Natural killer cell (primary cell): Measurements from ENCODE around the gene TSEN54. TPM values are rescaled to one million over a fixed set of nuclear protein-coding genes. Genes with fewer than 3 reads are reported as not detected.

Experiments used
- ATAC-seq, 3 donors: fragments of 150-1000 bp in 2 of 3; fragments of 200-7000 bp in 1 of 3; cut with Tn5 transposase; 1 replicate in 1 of 3; 2 replicates in 2 of 3; pipeline ENCODE4 v1.10.0; 2021; ENCODE audit warnings: mild to moderate bottlenecking in 2 of 3, moderate library complexity in 2 of 3
- DNase-seq, 2 donors: peaks; one replicate each; pipeline versions ENCODE4 v3.0.0 to v3.0.0-alpha.2; 2013 to 2021; ENCODE audit warnings: mixed read lengths in 1 of 2
- H3K27ac ChIP-seq: one replicate; pipeline ENCODE4 v1.5.1; 2013; ENCODE audit warnings: mild to moderate bottlenecking, low read length
- H3K27me3 ChIP-seq: one replicate; pipeline ENCODE4 v1.6.1; 2013; ENCODE audit warnings: low read length; ENCODE audit not compliant: control insufficient read depth, insufficient read depth
- H3K36me3 ChIP-seq: one replicate; pipeline ENCODE4 v1.6.1; 2013; ENCODE audit warnings: low read length; ENCODE audit not compliant: control insufficient read depth, insufficient read depth
- H3K4me1 ChIP-seq: one replicate; pipeline ENCODE4 v1.6.1; 2013; ENCODE audit warnings: low read length; ENCODE audit not compliant: control insufficient read depth, insufficient read depth
- H3K4me3 ChIP-seq: one replicate; pipeline ENCODE4 v1.5.1; 2013; ENCODE audit warnings: low read length
- H3K9me3 ChIP-seq: one replicate; pipeline ENCODE4 v1.6.1; 2013; ENCODE audit warnings: low read length; ENCODE audit not compliant: control insufficient read depth, insufficient read depth
- H3K27ac Mint-ChIP-seq, 2 donors: one replicate each; pipeline ENCODE4 v1.8.0; 2022; ENCODE audit warnings: mild to moderate bottlenecking in 2 of 2, mixed read lengths in 2 of 2, moderate library complexity in 1 of 2
- H3K27me3 Mint-ChIP-seq, 2 donors: one replicate each; pipeline ENCODE4 v1.8.0; 2022; ENCODE audit warnings: low read depth in 2 of 2, mixed read lengths in 2 of 2
- H3K36me3 Mint-ChIP-seq: one replicate; pipeline ENCODE4 v1.8.0; 2022; ENCODE audit warnings: mixed read lengths
- H3K4me1 Mint-ChIP-seq, 2 donors: one replicate each; pipeline ENCODE4 v1.8.0; 2022; ENCODE audit warnings: mixed read lengths in 2 of 2
- H3K4me3 Mint-ChIP-seq: one replicate; pipeline ENCODE4 v1.8.0; 2022; ENCODE audit warnings: mild to moderate bottlenecking, moderate library complexity, mixed read lengths
- H3K9me3 Mint-ChIP-seq, 2 donors: one replicate each; pipeline ENCODE4 v1.8.0; 2022; ENCODE audit warnings: mixed read lengths in 2 of 2
- CTCF ChIP-seq: fragments of 200-600 bp; IDR thresholded peaks from one replicate; pipeline ENCODE4 v1.8.0; 2022; ENCODE audit warnings: antibody characterized with exemption
- WGBS: methylation state at CpG from one replicate; pipeline ENCODE4 v1.1.7; 2013; ENCODE audit warnings: missing lambda C conversion rate; ENCODE audit not compliant: insufficient coverage; 5-methylcytosine and 5-hydroxymethylcytosine counted together
- intact Hi-C: fragments of 100-400 bp; cut with micrococcal nuclease; formaldehyde crosslinking; loops from one replicate; pipeline ENCODE4 v1.14.2; 2022
- total RNA-seq, 4 donors: library from RNA; stranded (reverse); fragments of 120-200 nt in 1 of 4; gene quantifications; one replicate each; pipeline versions ENCODE4 v1.2.3 to v1.2.4, GENCODE V29; 2013 to 2022

The TSEN54 gene
- total RNA-seq, 3 donors from 2014 or later (not counting 1 experiment from before 2014, with no cell fraction given): 180 to 224 (median 186) TPM

- no peak for DNase-seq
- no peaks in the 10 kb centered on the region for H3K9me3 Mint-ChIP-seq
- Histone ChIP-seq H3K27me3 (no peaks in the 10 kb centered on the region), H3K4me1 (peaks cover 47% of the 10 kb centered on the region), H3K36me3 (peaks cover 11% of the 10 kb centered on the region), H3K9me3 (no peaks in the 10 kb centered on the region), H3K4me3 (no peak overlapping the region), H3K27ac (no peak overlapping the region)
- H3K4me3 Mint-ChIP-seq: no peak overlapping the region
- H3K36me3 Mint-ChIP-seq: no peaks in the 10 kb centered on the region
- H3K27me3 Mint-ChIP-seq: no peaks in the 10 kb centered on the region
- H3K4me1 Mint-ChIP-seq: peaks cover 33 to 65% of the 10 kb centered on the region in 2 donors
- TF ChIP-seq CTCF: no peak
- peak overlapping the region in 1 of 2 donors; percentile 48 for H3K27ac Mint-ChIP-seq
- no peak for ATAC-seq
- intact Hi-C loops: no loop called here
- WGBS: 96% methylated on average over 19 of the region's 19 CpGs
Observed at GRCh38 chr17:75530837-75531720, 14.8 kb downstream of the TSEN54 start.

GRCh38 chr17:75531721-75532072 is 15.4 kb downstream of the TSEN54 start:
- Histone ChIP-seq H3K9me3 (no peaks in the 10 kb centered on the region), H3K27ac (no peak overlapping the region), H3K36me3 (peaks cover 11% of the 10 kb centered on the region), H3K4me3 (no peak overlapping the region), H3K27me3 (no peaks in the 10 kb centered on the region), H3K4me1 (peaks cover 47% of the 10 kb centered on the region)
- no peaks in the 10 kb centered on the region for H3K9me3 Mint-ChIP-seq
- H3K4me3 Mint-ChIP-seq: no peak overlapping the region
- intact Hi-C loops: no loop called here
- no peaks in the 10 kb centered on the region for H3K27me3 Mint-ChIP-seq
- DNase-seq: no peak
- no peaks in the 10 kb centered on the region for H3K36me3 Mint-ChIP-seq
- peaks cover 27 to 64% of the 10 kb centered on the region in 2 donors for H3K4me1 Mint-ChIP-seq
- peak overlapping the region in 1 of 2 donors; percentile 48 for H3K27ac Mint-ChIP-seq
- no peak for ATAC-seq
- WGBS: 96% methylated on average over 6 of the region's 7 CpGs
- no peak for TF ChIP-seq CTCF

GRCh38 chr17:75535119-75535537 is 18.8 kb downstream of the TSEN54 start:
- H3K27me3 Mint-ChIP-seq: no peaks in the 10 kb centered on the region
- H3K27ac Mint-ChIP-seq: peak overlapping the region; percentile 92 to 94
- Histone ChIP-seq H3K27ac (peak overlapping the region; percentile 83), H3K4me1 (peaks cover 42% of the 10 kb centered on the region), H3K9me3 (no peaks in the 10 kb centered on the region), H3K27me3 (no peaks in the 10 kb centered on the region), H3K36me3 (peaks cover 17% of the 10 kb centered on the region), H3K4me3 (peak overlapping the region; percentile 1)
- H3K4me3 Mint-ChIP-seq: peak overlapping the region; percentile 88
- H3K4me1 Mint-ChIP-seq: peaks cover 33 to 61% of the 10 kb centered on the region in 2 donors
- no peaks in the 10 kb centered on the region for H3K9me3 Mint-ChIP-seq
- WGBS: 7% methylated on average over 15 of the region's 15 CpGs
- intact Hi-C loops: loop anchor here (1.0 to 5.0 kb wide), 2 partner anchors 10 to 52 kb away; partner anchors contain the start of genes LLGL2 and MYO15B
- DNase-seq: peak; percentile 70 to 81
- H3K36me3 Mint-ChIP-seq: no peaks in the 10 kb centered on the region
- ATAC-seq: peak; percentile 93 to 95 (median 94)
- TF ChIP-seq CTCF: no peak
